ENCODE measurements around the gene FBXO34.
A peak's percentile ranks its signal among the peaks of the same experiment; 100 is the strongest.

FBXO34 gene

DNA sequence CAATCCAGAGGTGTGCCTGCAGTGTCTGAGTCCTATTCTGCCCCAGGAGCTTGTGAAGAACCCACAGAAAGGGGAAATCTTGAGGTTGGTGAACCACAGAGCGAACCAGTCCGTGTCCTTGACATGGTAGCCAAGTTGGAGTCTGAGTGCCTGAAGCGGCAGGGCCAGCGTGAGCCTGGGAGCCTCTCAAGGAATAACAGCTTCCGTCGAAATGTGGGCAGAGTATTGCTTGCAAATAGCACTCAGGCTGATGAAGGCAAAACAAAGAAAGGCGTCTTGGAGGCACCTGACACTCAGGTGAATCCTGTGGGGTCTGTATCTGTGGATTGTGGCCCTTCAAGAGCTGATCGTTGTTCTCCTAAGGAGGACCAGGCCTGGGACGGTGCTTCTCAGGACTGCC, 79.9 kb downstream of the FBXO34 start:
- H3K27ac ChIP-seq (ENCODE audit: low read depth, low read length), result no peak overlapping the region
- no peak overlapping the region for H2BK5ac ChIP-seq (ENCODE audit: low read length)
- no peak overlapping the region for H2AK5ac ChIP-seq (ENCODE audit: low read length)
- H2BK15ac ChIP-seq (replicated peaks; ENCODE audit: low read depth), result no peak overlapping the region
- H3K4me2 ChIP-seq (ENCODE audit: low read length), result no peak overlapping the region
- no peak overlapping the region for H3K18ac ChIP-seq (ENCODE audit: low read length)
- H3K36me3 ChIP-seq (ENCODE audit: control insufficient read depth, insufficient read depth, low read length), result peaks cover 6% of the 10 kb centered on the region
- H3K4me3 ChIP-seq (ENCODE audit: low read length), result no peak overlapping the region
- no peak overlapping the region for H3K23ac ChIP-seq (ENCODE audit: low read length)
- H4K8ac ChIP-seq (ENCODE audit: low read depth, low read length), result no peak overlapping the region
- H2BK120ac ChIP-seq (ENCODE audit: low read depth, low read length), result no peak overlapping the region
- no peak overlapping the region for H3K4ac ChIP-seq (ENCODE audit: low read depth, low read length)
- no peak for DNase-seq
- H3K79me1 ChIP-seq (ENCODE audit: low read length), result peaks cover 15% of the 10 kb centered on the region
- no peaks in the 10 kb centered on the region for H3K27me3 ChIP-seq (ENCODE audit: insufficient read depth, low read length, poor library complexity)
- no peak overlapping the region for H3K56ac ChIP-seq (ENCODE audit: low read length)
- no peaks in the 10 kb centered on the region for H3K79me2 ChIP-seq (ENCODE audit: control insufficient read depth, insufficient read depth, low read length)
- no peaks in the 10 kb centered on the region for H3K4me1 ChIP-seq (ENCODE audit: control insufficient read depth, low read depth, low read length)
- H4K5ac ChIP-seq (ENCODE audit: low read length), result no peak overlapping the region
- no peak overlapping the region for H3K9ac ChIP-seq (ENCODE audit: low read length)
- WGBS (ENCODE audit: extremely low coverage, insufficient coverage, low lambda C conversion rate), result no CpG with 5 or more reads among the region's 9 CpGs

DNA sequence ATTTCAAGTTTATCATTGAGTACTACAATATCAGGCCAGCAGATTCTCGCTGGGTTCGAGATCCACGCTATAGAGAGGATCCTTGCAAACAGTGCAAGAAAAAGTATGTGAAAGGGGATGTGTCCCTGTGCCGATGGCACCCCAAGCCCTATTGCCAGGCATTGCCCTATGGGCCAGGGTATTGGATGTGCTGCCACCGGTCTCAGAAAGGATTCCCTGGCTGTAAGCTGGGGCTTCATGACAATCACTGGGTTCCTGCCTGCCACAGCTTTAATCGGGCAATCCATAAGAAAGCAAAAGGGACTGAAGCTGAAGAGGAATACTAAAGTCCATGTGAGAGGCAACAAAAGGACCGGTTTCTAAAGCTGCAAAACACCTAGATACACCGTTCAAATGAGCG, 81.0 kb downstream of the FBXO34 start:
- H3K4me1 ChIP-seq (ENCODE audit: control insufficient read depth, low read depth, low read length), result no peaks in the 10 kb centered on the region
- no peak overlapping the region for H2BK5ac ChIP-seq (ENCODE audit: low read length)
- no peak overlapping the region for H3K4me2 ChIP-seq (ENCODE audit: low read length)
- no peak overlapping the region for H3K4ac ChIP-seq (ENCODE audit: low read depth, low read length)
- no peak overlapping the region for H4K5ac ChIP-seq (ENCODE audit: low read length)
- no peak for DNase-seq
- H3K27me3 ChIP-seq (ENCODE audit: insufficient read depth, low read length, poor library complexity), result no peaks in the 10 kb centered on the region
- WGBS (ENCODE audit: extremely low coverage, insufficient coverage, low lambda C conversion rate), result no CpG with 5 or more reads among the region's 9 CpGs
- H3K79me2 ChIP-seq (ENCODE audit: control insufficient read depth, insufficient read depth, low read length), result no peaks in the 10 kb centered on the region
- H3K56ac ChIP-seq (ENCODE audit: low read length), result no peak overlapping the region
- peaks cover 6% of the 10 kb centered on the region for H3K36me3 ChIP-seq (ENCODE audit: control insufficient read depth, insufficient read depth, low read length)
- no peak overlapping the region for H3K27ac ChIP-seq (ENCODE audit: low read depth, low read length)
- H2BK15ac ChIP-seq (replicated peaks; ENCODE audit: low read depth), result no peak overlapping the region
- no peak overlapping the region for H3K9ac ChIP-seq (ENCODE audit: low read length)
- peaks cover 10% of the 10 kb centered on the region for H3K79me1 ChIP-seq (ENCODE audit: low read length)
- H4K8ac ChIP-seq (ENCODE audit: low read depth, low read length), result no peak overlapping the region
- no peak overlapping the region for H3K4me3 ChIP-seq (ENCODE audit: low read length)
- no peak overlapping the region for H2BK120ac ChIP-seq (ENCODE audit: low read depth, low read length)
- no peak overlapping the region for H3K23ac ChIP-seq (ENCODE audit: low read length)
- H2AK5ac ChIP-seq (ENCODE audit: low read length), result no peak overlapping the region
- H3K18ac ChIP-seq (ENCODE audit: low read length), result no peak overlapping the region

DNA sequence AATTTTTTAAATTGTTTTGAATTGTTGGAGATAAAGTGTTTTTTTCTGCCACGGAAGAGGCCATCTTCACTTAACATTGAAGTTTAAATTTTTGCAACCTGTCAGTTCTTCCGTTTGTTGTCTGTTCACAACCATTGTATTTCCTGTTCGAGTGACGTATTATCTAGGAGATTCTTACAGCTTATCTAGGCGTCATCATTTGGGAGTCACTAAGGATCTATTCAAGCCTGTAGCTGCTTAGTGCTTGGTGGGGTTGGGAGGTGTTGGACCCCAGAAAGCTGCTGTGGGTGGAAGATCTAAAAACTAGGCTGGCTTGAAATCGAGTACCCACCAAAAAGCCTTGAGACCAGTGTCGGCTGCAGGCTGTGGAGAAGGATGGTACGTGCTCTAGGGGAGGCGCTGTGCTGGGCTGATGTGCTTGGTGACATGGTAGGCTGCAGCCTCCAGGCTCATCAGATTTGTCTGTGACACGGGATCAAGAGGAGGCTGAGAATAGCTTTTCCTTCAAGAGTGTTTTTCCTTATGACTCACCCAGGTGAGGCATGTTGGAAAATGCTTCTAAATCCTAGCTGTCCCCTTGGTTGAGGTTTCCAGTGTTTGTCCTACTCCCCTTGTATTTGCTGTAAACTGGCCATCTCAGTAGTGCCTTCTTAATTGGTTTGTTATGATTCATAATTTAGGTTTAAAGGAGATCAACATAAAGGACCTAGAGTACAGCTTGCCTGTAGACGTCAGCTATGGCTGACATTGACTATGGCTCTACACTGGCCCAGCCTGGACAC, 82.7 kb downstream of the FBXO34 start:
- Histone ChIP-seq H4K8ac (ENCODE audit: low read depth, low read length) (no peak overlapping the region), H3K79me2 (ENCODE audit: control insufficient read depth, insufficient read depth, low read length) (no peaks in the 10 kb centered on the region), H2BK120ac (ENCODE audit: low read depth, low read length) (no peak overlapping the region), H3K4ac (ENCODE audit: low read depth, low read length) (no peak overlapping the region), H2BK15ac (replicated peaks; ENCODE audit: low read depth) (no peak overlapping the region), H3K36me3 (ENCODE audit: control insufficient read depth, insufficient read depth, low read length) (peaks cover 6% of the 10 kb centered on the region), H4K5ac (ENCODE audit: low read length) (no peak overlapping the region), H3K4me1 (ENCODE audit: control insufficient read depth, low read depth, low read length) (no peaks in the 10 kb centered on the region), H2BK5ac (ENCODE audit: low read length) (no peak overlapping the region), H2AK5ac (ENCODE audit: low read length) (no peak overlapping the region), H3K27ac (ENCODE audit: low read depth, low read length) (no peak overlapping the region), H3K27me3 (ENCODE audit: insufficient read depth, low read length, poor library complexity) (no peaks in the 10 kb centered on the region), H3K4me2 (ENCODE audit: low read length) (no peak overlapping the region), H3K9ac (ENCODE audit: low read length) (no peak overlapping the region), H3K79me1 (ENCODE audit: low read length) (peaks cover 6% of the 10 kb centered on the region), H3K56ac (ENCODE audit: low read length) (no peak overlapping the region), H3K4me3 (ENCODE audit: low read length) (no peak overlapping the region), H3K23ac (ENCODE audit: low read length) (no peak overlapping the region), H3K18ac (ENCODE audit: low read length) (no peak overlapping the region)
- WGBS (ENCODE audit: extremely low coverage, insufficient coverage, low lambda C conversion rate), result no CpG with 5 or more reads among the region's 11 CpGs
- DNase-seq, result peak; percentile 46

DNA sequence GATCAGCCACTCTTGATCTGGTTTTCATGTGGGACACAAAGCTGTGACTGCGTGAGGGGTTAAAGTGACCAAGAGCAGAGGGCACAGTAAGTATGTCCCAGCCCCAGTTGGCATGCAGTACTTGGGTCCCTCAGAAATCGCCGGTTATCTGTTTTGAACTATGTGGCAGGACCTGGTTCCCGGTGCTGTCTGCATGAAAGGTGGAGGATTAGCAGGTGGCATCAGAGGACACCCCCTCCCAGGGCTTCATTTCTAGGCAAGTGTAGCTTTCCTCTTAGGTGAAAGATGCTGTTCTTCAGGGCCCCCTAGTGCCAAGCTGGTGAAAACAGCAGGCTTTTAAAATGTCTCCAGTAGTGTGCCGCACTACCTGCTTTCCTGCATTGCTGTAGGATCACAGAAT, 83.3 kb downstream of the FBXO34 start:
- Histone ChIP-seq H3K27me3 (ENCODE audit: insufficient read depth, low read length, poor library complexity) (no peaks in the 10 kb centered on the region), H3K4ac (ENCODE audit: low read depth, low read length) (no peak overlapping the region), H3K79me1 (ENCODE audit: low read length) (peaks cover 6% of the 10 kb centered on the region), H3K4me2 (ENCODE audit: low read length) (no peak overlapping the region), H2BK120ac (ENCODE audit: low read depth, low read length) (no peak overlapping the region), H4K5ac (ENCODE audit: low read length) (no peak overlapping the region), H2BK15ac (replicated peaks; ENCODE audit: low read depth) (no peak overlapping the region), H3K56ac (ENCODE audit: low read length) (no peak overlapping the region), H3K18ac (ENCODE audit: low read length) (no peak overlapping the region), H4K8ac (ENCODE audit: low read depth, low read length) (no peak overlapping the region), H2AK5ac (ENCODE audit: low read length) (no peak overlapping the region), H3K9ac (ENCODE audit: low read length) (no peak overlapping the region), H3K36me3 (ENCODE audit: control insufficient read depth, insufficient read depth, low read length) (peaks cover 6% of the 10 kb centered on the region), H3K23ac (ENCODE audit: low read length) (no peak overlapping the region), H2BK5ac (ENCODE audit: low read length) (no peak overlapping the region), H3K4me1 (ENCODE audit: control insufficient read depth, low read depth, low read length) (no peaks in the 10 kb centered on the region), H3K79me2 (ENCODE audit: control insufficient read depth, insufficient read depth, low read length) (no peaks in the 10 kb centered on the region), H3K4me3 (ENCODE audit: low read length) (no peak overlapping the region), H3K27ac (ENCODE audit: low read depth, low read length) (no peak overlapping the region)
- no CpG with 5 or more reads among the region's 5 CpGs for WGBS (ENCODE audit: extremely low coverage, insufficient coverage, low lambda C conversion rate)
- DNase-seq, result peak; percentile 83

DNA sequence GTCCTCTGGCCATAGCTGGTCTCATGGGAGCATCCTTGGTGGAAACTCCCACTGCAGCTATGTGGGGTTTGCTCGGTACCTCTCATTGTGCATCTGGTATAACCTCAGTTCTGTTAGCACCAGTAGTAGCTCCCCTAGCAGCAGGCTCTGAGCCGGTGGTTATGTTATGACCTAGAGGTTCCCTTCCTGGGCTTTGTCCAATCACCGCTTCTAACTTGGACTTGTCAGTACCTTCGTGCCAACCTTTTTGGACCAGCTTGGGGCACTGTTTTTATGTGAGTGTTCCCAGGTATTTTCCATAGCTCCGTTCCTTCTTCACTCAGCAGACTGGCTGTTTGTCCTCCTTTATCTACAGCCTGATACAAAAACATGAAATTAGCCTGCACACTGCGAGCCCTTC, 84.7 kb downstream of the FBXO34 start:
- H3K27me3 ChIP-seq (ENCODE audit: insufficient read depth, low read length, poor library complexity), result no peaks in the 10 kb centered on the region
- no peak overlapping the region for H3K4me2 ChIP-seq (ENCODE audit: low read length)
- H3K18ac ChIP-seq (ENCODE audit: low read length), result no peak overlapping the region
- no peak overlapping the region for H2BK5ac ChIP-seq (ENCODE audit: low read length)
- no peak overlapping the region for H3K23ac ChIP-seq (ENCODE audit: low read length)
- H2BK15ac ChIP-seq (replicated peaks; ENCODE audit: low read depth), result no peak overlapping the region
- H3K56ac ChIP-seq (ENCODE audit: low read length), result no peak overlapping the region
- no peak overlapping the region for H4K5ac ChIP-seq (ENCODE audit: low read length)
- no CpG with 5 or more reads among the region's 6 CpGs for WGBS (ENCODE audit: extremely low coverage, insufficient coverage, low lambda C conversion rate)
- no peak overlapping the region for H4K8ac ChIP-seq (ENCODE audit: low read depth, low read length)
- H2AK5ac ChIP-seq (ENCODE audit: low read length), result no peak overlapping the region
- no peak overlapping the region for H3K4me3 ChIP-seq (ENCODE audit: low read length)
- no peak overlapping the region for H3K27ac ChIP-seq (ENCODE audit: low read depth, low read length)
- H2BK120ac ChIP-seq (ENCODE audit: low read depth, low read length), result no peak overlapping the region
- no peaks in the 10 kb centered on the region for H3K79me2 ChIP-seq (ENCODE audit: control insufficient read depth, insufficient read depth, low read length)
- H3K4ac ChIP-seq (ENCODE audit: low read depth, low read length), result no peak overlapping the region
- H3K36me3 ChIP-seq (ENCODE audit: control insufficient read depth, insufficient read depth, low read length), result peaks cover 4% of the 10 kb centered on the region
- H3K79me1 ChIP-seq (ENCODE audit: low read length), result peaks cover 3% of the 10 kb centered on the region
- no peak overlapping the region for H3K9ac ChIP-seq (ENCODE audit: low read length)
- no peaks in the 10 kb centered on the region for H3K4me1 ChIP-seq (ENCODE audit: control insufficient read depth, low read depth, low read length)
- no peak for DNase-seq

DNA sequence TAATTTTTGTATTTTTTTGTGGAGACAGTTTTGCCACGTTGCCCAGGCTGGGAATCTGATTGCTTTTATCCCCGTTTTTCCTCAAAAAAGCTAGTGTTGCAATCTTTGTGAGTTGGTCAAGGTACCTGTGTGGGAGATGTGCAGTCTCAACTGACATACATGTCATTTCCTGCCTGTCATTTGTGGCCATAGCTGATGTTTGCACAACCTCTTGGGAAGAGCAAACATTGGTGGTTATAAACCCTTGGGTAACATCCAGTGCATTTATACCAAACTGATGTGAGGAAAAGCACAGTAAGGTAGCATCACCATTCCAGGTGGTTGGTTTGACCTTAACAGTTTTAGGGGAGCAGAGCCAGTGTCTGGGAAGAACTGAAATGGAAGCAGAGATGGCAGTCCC, 85.7 kb downstream of the FBXO34 start:
- no peak overlapping the region for H2BK120ac ChIP-seq (ENCODE audit: low read depth, low read length)
- no peak for DNase-seq
- H3K27ac ChIP-seq (ENCODE audit: low read depth, low read length), result no peak overlapping the region
- no peak overlapping the region for H3K4ac ChIP-seq (ENCODE audit: low read depth, low read length)
- no peak overlapping the region for H3K4me3 ChIP-seq (ENCODE audit: low read length)
- no CpG with 5 or more reads among the region's 2 CpGs for WGBS (ENCODE audit: extremely low coverage, insufficient coverage, low lambda C conversion rate)
- no peak overlapping the region for H3K56ac ChIP-seq (ENCODE audit: low read length)
- no peaks in the 10 kb centered on the region for H3K4me1 ChIP-seq (ENCODE audit: control insufficient read depth, low read depth, low read length)
- no peak overlapping the region for H3K9ac ChIP-seq (ENCODE audit: low read length)
- no peak overlapping the region for H4K8ac ChIP-seq (ENCODE audit: low read depth, low read length)
- H2BK15ac ChIP-seq (replicated peaks; ENCODE audit: low read depth), result no peak overlapping the region
- H3K79me1 ChIP-seq (ENCODE audit: low read length), result peaks cover 1% of the 10 kb centered on the region
- H4K5ac ChIP-seq (ENCODE audit: low read length), result no peak overlapping the region
- H2BK5ac ChIP-seq (ENCODE audit: low read length), result no peak overlapping the region
- H3K4me2 ChIP-seq (ENCODE audit: low read length), result no peak overlapping the region
- no peaks in the 10 kb centered on the region for H3K79me2 ChIP-seq (ENCODE audit: control insufficient read depth, insufficient read depth, low read length)
- H3K27me3 ChIP-seq (ENCODE audit: insufficient read depth, low read length, poor library complexity), result no peaks in the 10 kb centered on the region
- H3K36me3 ChIP-seq (ENCODE audit: control insufficient read depth, insufficient read depth, low read length), result peaks cover 3% of the 10 kb centered on the region
- H2AK5ac ChIP-seq (ENCODE audit: low read length), result no peak overlapping the region
- no peak overlapping the region for H3K23ac ChIP-seq (ENCODE audit: low read length)
- no peak overlapping the region for H3K18ac ChIP-seq (ENCODE audit: low read length)
